ENCODE measurements around the gene TMC6. TPM values are rescaled to one million over a fixed set of nuclear protein-coding genes. Genes with fewer than 3 reads are reported as not detected.
A peak's percentile ranks its signal among the peaks of the same experiment; 100 is the strongest.
"Not testable (repeated sequence)": the region's sequence is repeated elsewhere in the genome, so short reads cannot be mapped to it uniquely, and the experiment has no call there.

Gene TMC6
- total RNA-seq, 1 donor from 2014 or later, result 64.8 TPM

GRCh38 chr17:78141437-78142118, 13.0 kb upstream of the TMC6 start:
- TF ChIP-seq CTCF (IDR thresholded peaks at IDR 0.05) (no peak), POLR2A (IDR thresholded peaks at IDR 0.05) (no peak), POLR2AphosphoS5 (IDR thresholded peaks at IDR 0.05; ENCODE audit: insufficient read depth in 1 of 2, low read depth in 1 of 2) (peak in 1 of 2 donors; percentile 48)
- H3K9me3 ChIP-seq, result no peaks in the 10 kb centered on the region
- intact Hi-C loops (cut with DNase I), result no loop called here
- H3K27ac ChIP-seq, result peak overlapping the region; percentile 83
- no peaks in the 10 kb centered on the region for H3K36me3 ChIP-seq
- H3K27me3 ChIP-seq, result no peaks in the 10 kb centered on the region
- DNase-seq (ENCODE audit: extremely low spot score in 2 of 2), result no peak
- peaks cover 56% of the 10 kb centered on the region for H3K4me1 ChIP-seq
- no peak overlapping the region for H3K4me3 ChIP-seq

GRCh38 chr17:78140169-78141051, 11.9 kb upstream of the TMC6 start:
- no peaks in the 10 kb centered on the region for H3K9me3 ChIP-seq
- peak in 1 of 2 donors; percentile 39 for TF ChIP-seq POLR2A (IDR thresholded peaks at IDR 0.05)
- no peak for TF ChIP-seq CTCF (IDR thresholded peaks at IDR 0.05)
- TF ChIP-seq POLR2AphosphoS5 (IDR thresholded peaks at IDR 0.05; ENCODE audit: insufficient read depth in 1 of 2, low read depth in 1 of 2), result peak; percentile 29 to 68
- peak overlapping the region in 1 of 2 donors; percentile 28 for H3K4me3 ChIP-seq
- DNase-seq (ENCODE audit: extremely low spot score in 2 of 2), result peak in 1 of 2 donors; percentile 96
- peak overlapping the region; percentile 83 for H3K27ac ChIP-seq
- no peaks in the 10 kb centered on the region for H3K36me3 ChIP-seq
- no peaks in the 10 kb centered on the region for H3K27me3 ChIP-seq
- peaks cover 46% of the 10 kb centered on the region for H3K4me1 ChIP-seq
- intact Hi-C loops (cut with DNase I), result no loop called here

GRCh38 chr17:78139861-78140168, 11.3 kb upstream of the TMC6 start:
- H3K4me3 ChIP-seq; H3K36me3 ChIP-seq; DNase-seq (ENCODE audit: extremely low spot score in 2 of 2); H3K9me3 ChIP-seq; intact Hi-C loops (cut with DNase I); H3K27me3 ChIP-seq: not testable (repeated sequence)
- H3K4me1 ChIP-seq, result peaks cover 40% of the 10 kb centered on the region
- peak overlapping the region; percentile 2 for H3K27ac ChIP-seq

- peaks cover 27% of the 10 kb centered on the region for H3K4me1 ChIP-seq
- intact Hi-C loops (cut with DNase I), result no loop called here
Observed at GRCh38 chr17:78138204-78139060, 9.9 kb upstream of the TMC6 start.

More at GRCh38 chr17:78138204-78139060, 9.9 kb upstream of the TMC6 start:
- no peak overlapping the region for H3K4me3 ChIP-seq
- no peaks in the 10 kb centered on the region for H3K27me3 ChIP-seq
- TF ChIP-seq POLR2A (IDR thresholded peaks at IDR 0.05) (no peak), POLR2AphosphoS5 (IDR thresholded peaks at IDR 0.05; ENCODE audit: insufficient read depth in 1 of 2, low read depth in 1 of 2) (no peak), CTCF (IDR thresholded peaks at IDR 0.05) (no peak)
- peak overlapping the region; percentile 2 for H3K27ac ChIP-seq
- no peaks in the 10 kb centered on the region for H3K9me3 ChIP-seq
- no peaks in the 10 kb centered on the region for H3K36me3 ChIP-seq
- no peak for DNase-seq (ENCODE audit: extremely low spot score in 2 of 2)

All from vagina (tissue), 2 donors.